ENCODE results near the gene STK11. TPM values are rescaled to one million over a fixed set of nuclear protein-coding genes. Genes with fewer than 3 reads are reported as not detected.

The STK11 gene
- polyA plus RNA-seq, 1 of the 3 experiments (the other 2 are of a cell fraction), result 55.5 TPM

- TF ChIP-seq EP300 (IDR thresholded peaks at IDR 0.05; ENCODE audit: borderline replicate concordance in 1 of 2, low read depth in 1 of 2, low read length in 1 of 2) (no peak), GABPA (IDR thresholded peaks at IDR 0.05; ENCODE audit: low read depth) (no peak), USF2 (IDR thresholded peaks at IDR 0.05; ENCODE audit: borderline replicate concordance, low read depth, low read length) (no peak)
Measured at GRCh38 chr19:1217366-1217765, 11.8 kb downstream of the STK11 start (continued).

GRCh38 chr19:1218751-1219567 is 13.4 kb downstream of the STK11 start:
- peaks cover 24 to 30% of the 10 kb centered on the region in 2 experiments; a peak in 3 of 4 replicates for H3K4me1 ChIP-seq (ENCODE audit: control insufficient read depth in 1 of 2, insufficient read depth in 2 of 2, low read depth in 1 of 2, low read length in 1 of 2)
- H3K9me2 ChIP-seq, result no peaks in the 10 kb centered on the region
- WGBS (ENCODE audit: low lambda C conversion rate), result 93% methylated on average over 16 of the region's 37 CpGs
- CTCF ChIA-PET, result interaction anchor here (1.5 to 7.0 kb wide), 7 partner anchors 15 to 107 kb away, joined by 5 to 82 read pairs (median 36); partner anchors contain the start of genes ATP5F1D and CBARP
- no peaks in the 10 kb centered on the region for H3K9me3 ChIP-seq
- no peaks in the 10 kb centered on the region for H3K27me3 ChIP-seq (ENCODE audit: insufficient read depth)
- POLR2A ChIA-PET, result no interaction called here
- peaks cover 30% of the 10 kb centered on the region for H3F3A ChIP-seq (replicated peaks; ENCODE audit: insufficient read depth)
- H3K4me2 ChIP-seq, result no peak overlapping the region
- 0 out of 2 replicates have a peak, but pooled peaks cover 17% of the 10 kb centered on the region for H4K20me1 ChIP-seq (ENCODE audit: insufficient read depth)
- no peak overlapping the region for H3K9ac ChIP-seq
- H2AFZ ChIP-seq (ENCODE audit: low read depth), result no peak overlapping the region
- DNase-seq, result no peak
- H3K4me3 ChIP-seq (ENCODE audit: low read depth in 2 of 2, low read length in 1 of 2), result no peak overlapping the region
- H3K36me3 ChIP-seq (replicated peaks in 1 of 2; ENCODE audit: control insufficient read depth in 1 of 2, insufficient read depth in 2 of 2, low read length in 1 of 2), result peaks cover 0 to 28% of the 10 kb centered on the region in 2 experiments
- H3K27ac ChIP-seq (ENCODE audit: low read depth in 2 of 2, low read length in 1 of 2), result no peak overlapping the region; a peak in 1 of 4 replicates
- H3K79me2 ChIP-seq (ENCODE audit: insufficient read depth), result peaks cover 68% of the 10 kb centered on the region
- no peak for TF ChIP-seq CHD2 (IDR thresholded peaks at IDR 0.05; ENCODE audit: low read length, partially characterized antibody)
- TF ChIP-seq YY1 (IDR thresholded peaks at IDR 0.05; ENCODE audit: low read depth), result no peak
- no peak for TF ChIP-seq TEAD4 (IDR thresholded peaks at IDR 0.05; ENCODE audit: borderline replicate concordance, insufficient read depth)
- no peak for TF ChIP-seq EZH2phosphoT487 (IDR thresholded peaks at IDR 0.05; ENCODE audit: borderline replicate concordance, low read depth)
- no peak for TF ChIP-seq ELF1 (IDR thresholded peaks at IDR 0.05)
- TF ChIP-seq RCOR1 (IDR thresholded peaks at IDR 0.05; ENCODE audit: low read length), result no peak
- no peak for TF ChIP-seq FOXM1 (IDR thresholded peaks at IDR 0.05; ENCODE audit: low read depth)
- TF ChIP-seq MEF2A (IDR thresholded peaks at IDR 0.05; ENCODE audit: borderline replicate concordance, low read depth), result no peak
- no peak for TF ChIP-seq FOXJ3 (CRISPR knock-in tag; IDR thresholded peaks at IDR 0.05)
- no peak for TF ChIP-seq SMC3 (IDR thresholded peaks at IDR 0.05; ENCODE audit: low read depth, low read length)
- TF ChIP-seq FOSL2 (IDR thresholded peaks at IDR 0.05; ENCODE audit: borderline replicate concordance, low read depth), result no peak
- no peak for TF ChIP-seq PBX3 (IDR thresholded peaks at IDR 0.05)
- no peak for TF ChIP-seq RXRA (IDR thresholded peaks at IDR 0.05; ENCODE audit: borderline replicate concordance, low read depth)
- TF ChIP-seq GATA2 (CRISPR knock-in tag; IDR thresholded peaks at IDR 0.05), result no peak
- no peak for TF ChIP-seq REST (IDR thresholded peaks at IDR 0.05; ENCODE audit: low read depth, low read length)

Measured in SK-N-SH (cell line).